ENCODE results near the gene TMEM43.

Gene TMEM43

DNA sequence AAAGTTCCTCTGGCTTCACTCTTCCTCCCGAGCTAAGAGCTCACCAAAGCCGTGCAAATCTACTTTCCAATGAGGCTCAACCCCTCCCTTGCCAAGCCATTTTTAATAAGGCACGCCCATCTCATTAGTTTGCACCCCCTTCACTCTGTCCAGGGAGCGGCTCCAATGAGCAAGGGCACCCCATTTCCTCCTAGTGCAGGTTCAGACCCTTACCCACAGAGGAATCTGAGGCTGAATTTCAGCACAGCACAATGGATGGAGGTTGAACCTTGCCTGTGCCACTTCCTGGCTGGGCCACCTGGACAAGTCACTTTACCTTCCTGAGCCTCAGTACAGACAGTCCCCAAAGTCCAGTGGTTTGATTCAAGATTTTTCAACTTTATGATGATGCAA is 28.1 kb downstream of the TMEM43 start:
- DNase-seq, result no peak

DNA sequence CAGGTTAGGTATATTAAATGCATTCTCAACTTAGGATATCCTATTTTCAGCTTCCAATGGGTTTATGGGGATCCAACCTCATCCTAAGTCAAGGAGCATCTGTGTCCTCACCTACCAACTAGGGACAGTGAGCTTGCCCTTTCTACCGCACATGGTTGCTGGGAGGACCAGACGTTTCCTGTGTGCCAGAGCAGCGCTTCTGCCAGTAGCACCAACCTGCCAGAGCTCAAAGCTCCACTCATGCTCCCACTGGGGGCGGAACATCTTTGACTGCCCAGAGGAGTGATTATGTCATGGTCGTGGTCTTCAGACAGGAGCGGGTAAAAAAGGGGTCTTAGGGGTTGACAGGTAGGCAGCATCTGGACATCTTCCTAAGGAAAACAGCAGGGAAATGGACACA is 28.8 kb downstream of the TMEM43 start:
- DNase-seq, result no peak

DNA sequence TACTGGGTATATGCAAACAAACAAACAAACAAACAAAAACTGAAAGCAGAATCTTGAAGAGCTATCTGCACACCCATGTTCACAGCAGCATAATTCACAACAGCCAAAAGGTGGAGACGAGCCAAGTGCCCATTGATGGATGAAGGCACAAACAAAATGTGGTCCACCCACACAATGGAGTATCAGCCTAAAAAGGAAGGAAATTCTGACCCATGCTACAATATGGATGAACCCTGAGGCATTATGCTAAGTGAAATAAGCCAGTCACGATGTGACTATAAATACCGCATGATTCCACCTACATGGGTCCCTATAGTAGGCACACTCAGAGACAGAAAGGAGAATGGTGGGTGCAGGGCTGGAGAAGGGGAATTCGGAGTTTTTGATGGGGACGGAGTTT is 29.4 kb downstream of the TMEM43 start:
- no peak for DNase-seq

DNA sequence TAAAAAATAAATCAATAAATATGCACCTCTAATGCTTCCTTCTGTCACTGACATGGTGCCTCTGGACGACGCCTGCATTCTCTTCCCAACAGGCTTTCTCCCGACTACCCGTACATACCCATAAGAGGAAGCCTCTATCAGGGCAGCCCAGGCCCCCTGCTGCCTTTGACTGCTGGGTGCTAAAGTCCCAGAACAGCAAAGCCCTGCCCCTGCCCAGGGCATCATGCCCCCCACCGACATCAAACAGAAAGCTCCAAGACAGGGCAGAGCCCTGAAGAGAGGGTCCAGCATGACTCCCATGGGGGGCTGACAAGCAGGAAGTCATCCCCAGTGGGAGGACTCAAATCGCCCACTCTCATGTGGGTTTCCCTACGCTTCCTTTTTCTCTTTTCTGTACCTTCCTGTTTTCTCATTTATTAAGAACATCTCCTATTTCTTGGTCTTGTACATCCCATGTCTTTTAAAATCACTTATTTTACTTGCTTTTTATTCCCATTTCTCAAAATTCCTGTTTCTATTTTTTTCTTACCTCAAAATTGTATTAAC is 30.1 kb downstream of the TMEM43 start:
- DNase-seq, result no peak

DNA sequence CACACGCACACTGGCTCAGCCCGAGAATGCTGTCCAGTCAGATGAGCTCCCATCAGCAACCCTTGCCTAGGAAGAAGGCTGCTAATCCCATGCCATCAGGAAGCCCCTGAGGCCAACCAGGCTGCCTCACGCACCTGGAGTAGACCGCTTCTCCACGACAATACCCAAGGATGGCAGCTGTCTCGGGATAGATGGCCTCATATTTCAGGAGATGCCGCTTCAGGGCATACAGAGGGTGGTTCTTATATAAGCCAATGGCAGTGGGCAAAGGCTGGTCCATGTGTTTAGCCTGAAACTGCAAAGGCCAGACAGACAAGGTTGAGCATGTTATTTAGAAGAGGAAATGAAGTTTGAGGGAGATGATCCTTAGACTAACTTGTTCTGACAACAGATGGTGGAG is 31.3 kb downstream of the TMEM43 start:
- DNase-seq, result no peak

DNA sequence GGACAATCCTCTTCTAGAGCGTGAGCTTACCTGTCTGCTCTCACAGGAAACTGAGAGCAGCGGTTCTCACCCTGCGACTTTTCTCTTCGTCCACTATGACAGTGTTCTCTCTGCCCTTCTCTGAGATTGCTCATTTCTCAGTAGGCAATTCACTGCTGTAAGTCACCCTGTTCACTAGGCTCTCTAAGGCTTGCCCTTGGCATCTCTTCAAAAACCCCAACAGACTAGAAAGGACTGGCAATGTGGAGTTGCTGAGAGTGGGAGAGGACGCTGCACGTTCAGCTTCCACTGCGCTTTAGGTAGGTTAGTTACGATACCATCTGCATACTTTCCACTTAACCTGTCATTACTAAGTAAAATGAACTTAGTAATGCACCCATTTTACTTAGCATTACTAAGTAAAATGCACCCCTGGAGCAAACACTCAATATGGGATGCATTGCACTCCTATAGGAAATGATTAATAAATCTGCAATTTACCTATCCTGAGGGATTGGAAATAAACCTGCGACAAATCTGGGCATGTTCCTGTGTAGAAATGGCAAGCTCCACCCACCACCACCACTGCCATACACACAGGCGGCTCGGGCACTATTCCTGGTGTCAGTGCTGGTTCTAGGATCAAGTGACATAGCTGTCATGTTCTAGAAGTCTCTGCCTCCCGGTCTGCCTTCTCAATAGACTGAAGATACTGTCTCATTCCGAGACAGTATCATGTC is 32.1 kb downstream of the TMEM43 start:
- DNase-seq, result no peak

DNA sequence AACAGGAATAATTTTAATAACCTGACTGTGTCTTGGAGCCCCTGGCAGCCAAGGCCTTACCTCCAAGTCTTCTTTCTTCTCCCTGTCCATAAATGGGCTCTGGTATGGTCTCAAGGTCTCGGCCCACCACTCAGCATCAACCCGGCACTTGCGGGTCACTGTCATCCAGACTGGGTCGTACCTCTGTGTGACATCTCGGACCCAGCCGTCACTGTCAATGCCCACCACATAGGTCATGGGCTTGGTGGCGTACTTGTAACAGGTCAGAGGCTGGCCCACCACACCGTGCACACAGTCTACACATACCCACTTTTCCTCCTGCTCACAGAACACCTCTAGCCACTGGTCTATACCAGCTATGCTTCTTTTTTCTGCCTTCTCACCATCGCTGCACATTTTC is 33.1 kb downstream of the TMEM43 start:
- DNase-seq, result no peak

DNA sequence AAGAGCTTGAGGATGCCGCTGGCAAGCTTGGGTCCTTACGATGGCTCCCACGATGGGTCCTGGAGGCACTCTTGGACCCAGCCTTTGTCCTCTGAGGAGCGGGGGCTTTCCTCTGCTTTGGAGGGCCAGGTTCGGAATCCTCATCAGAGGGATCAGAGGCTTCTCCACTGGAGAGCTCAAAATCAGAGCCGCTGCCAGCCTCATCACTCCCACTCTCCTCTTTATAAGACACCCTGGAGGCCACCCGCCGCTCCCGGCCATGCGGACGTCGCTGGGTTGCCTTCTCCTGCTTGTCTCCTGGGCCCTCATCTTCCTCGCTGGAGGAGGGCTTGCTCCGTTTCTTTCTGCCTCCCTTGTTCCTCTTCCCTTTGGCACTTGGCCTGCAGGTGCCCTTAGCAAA is 33.5 kb downstream of the TMEM43 start:
- DNase-seq, result no peak

DNA sequence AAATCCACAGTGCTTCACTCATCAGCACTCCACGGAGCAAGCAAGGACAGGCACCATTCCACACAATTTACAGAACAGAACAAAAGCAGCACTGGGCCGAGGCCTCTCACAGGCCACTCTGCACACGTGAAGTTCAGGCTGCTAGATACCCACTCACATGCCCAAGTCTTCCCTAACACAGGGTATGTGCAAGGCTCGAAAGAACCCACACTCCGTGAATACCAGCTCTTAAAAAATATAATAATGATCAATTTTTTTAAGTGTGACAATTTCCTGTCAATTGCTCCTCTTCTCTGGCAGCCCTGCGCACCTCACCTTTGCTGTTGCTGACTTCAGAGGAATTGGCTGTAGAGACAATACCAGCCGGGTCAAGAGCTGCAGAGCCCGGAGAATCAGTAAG is 34.6 kb downstream of the TMEM43 start:
- no peak for DNase-seq

DNA sequence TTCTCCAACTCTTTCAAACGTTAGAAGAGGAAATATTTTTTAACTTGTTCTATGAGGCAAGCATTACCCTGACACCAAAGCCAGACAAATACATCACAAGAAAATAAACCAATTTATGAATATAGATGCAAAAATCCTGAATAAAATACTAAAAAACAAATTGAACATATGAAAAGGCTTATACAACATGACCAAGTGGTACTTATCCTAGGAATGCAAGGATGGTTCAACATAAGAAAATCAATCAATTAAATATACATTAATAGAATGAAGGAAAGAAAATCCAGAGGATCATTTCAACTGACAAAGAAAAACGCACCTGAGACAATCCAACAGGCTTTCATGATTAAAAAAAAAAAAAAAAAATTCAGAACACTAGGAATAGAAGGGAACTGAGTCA is 36.4 kb downstream of the TMEM43 start:
- DNase-seq, result no peak

DNA sequence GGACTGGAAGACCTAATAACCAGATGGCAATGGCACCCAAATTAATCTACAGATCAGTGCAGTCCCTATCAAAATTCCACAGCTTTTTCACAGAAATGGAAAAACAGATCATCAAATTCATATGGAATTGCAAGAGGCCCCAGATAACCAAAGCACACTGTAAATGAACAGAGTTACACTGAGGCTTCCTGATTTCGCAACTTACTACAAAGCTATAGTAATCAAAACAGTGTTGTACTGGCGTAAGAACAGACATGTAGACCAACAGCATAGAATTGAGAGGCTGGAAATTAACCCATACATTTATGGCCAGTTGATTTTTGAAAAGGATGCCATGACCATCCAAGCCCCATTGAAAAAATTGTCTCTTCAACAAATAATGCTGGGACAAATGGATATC is 37.3 kb downstream of the TMEM43 start:
- DNase-seq, result no peak

DNA sequence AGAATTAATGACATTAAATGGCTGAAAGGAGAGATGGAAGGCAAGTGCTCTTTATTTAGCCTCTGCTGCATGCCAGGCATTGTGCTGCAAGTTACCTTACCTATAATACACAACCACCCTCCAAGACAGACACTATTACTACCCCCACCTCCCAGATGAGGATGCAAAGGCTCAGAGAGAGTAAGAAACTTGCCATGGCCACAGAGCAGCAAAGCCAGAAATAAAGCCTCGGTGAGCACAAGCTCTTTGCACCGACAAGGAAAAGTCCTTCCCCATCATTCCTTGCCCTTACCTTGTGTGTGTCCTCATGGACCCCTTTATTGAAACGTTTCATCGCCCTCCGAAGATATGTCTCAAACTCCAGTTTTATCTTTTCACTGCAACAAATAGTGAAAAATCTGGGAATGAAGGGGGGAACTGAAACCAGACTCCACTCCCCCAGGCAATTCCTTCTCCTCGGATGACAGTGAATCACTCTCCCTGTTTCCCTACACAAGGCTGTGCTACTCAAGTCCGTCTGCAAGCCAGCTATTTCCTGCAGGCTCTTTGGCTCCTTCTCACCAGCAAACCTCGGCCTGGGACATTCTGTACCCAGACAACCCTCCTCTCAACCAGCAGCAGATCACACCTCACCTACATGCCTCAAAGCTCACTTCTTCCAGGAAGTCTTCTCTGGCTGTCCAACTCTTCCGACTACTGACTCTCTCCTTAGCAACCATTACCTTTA is 42.2 kb downstream of the TMEM43 start:
- no peak for DNase-seq

DNA sequence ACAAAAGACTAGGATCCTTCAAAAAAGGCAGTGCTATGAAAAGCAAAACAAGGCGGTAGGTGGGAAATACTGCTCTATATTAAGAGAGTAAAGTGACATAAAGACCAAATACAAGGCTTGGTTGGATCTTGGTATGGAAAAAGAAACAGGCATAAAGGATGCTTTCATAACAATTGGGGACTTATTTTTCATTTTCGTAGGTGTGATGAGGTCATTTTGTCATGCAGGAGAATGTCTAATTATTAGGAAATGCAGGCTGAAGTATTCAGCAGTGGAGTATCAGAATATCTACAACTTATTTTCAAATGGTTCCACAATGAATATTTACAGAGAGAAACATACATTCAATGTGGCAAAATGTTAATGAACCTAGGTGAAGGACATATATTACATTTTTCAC is 44.6 kb downstream of the TMEM43 start:
- DNase-seq, result no peak

DNA sequence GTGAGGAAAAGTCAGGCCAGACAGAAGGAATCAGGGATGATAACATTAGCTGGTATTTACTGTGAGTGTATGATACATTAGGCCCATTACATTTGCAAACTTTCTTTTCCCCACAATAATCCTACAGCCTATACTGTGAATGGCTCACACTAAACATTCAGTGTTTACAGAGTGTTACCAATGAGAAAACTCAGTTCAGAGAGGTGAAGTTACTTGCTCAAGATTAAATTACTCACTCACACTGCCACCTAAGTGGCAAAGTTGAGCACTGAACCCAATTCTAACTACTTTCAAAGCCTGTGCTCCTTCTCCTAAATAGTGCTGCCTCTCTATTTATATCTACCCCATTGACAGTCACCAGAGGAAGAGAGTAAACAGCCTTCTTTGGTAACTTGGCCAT is 45.0 kb downstream of the TMEM43 start:
- no peak for DNase-seq

DNA sequence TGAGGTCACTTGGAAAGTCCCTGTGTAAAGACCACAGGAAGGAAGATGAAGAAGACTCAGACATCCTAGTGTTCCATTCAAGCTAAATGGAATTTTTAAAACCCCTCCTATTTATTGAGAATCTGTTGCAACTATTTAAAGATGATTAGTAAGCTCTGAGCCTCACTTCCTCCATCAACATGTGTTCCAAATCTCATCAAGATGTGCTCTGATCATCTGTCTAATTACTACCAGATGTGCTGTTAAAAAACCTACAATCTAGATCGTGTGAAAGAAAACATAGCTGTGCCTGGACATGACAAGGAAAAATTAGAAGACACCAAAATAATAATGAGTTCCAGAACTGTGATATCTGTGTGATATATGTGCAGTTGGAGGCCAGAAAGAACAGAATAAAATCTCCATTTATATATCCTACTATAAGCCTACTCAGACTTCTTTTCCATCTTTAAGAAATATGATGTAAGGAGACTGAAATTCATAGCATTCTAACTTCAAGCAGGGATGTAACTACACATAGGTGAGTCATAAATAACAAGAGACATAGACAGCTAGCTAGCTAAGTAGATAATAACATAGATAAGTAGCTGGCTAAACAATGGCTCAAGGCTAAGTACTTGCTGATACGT is 45.8 kb downstream of the TMEM43 start:
- no peak for DNase-seq

DNA sequence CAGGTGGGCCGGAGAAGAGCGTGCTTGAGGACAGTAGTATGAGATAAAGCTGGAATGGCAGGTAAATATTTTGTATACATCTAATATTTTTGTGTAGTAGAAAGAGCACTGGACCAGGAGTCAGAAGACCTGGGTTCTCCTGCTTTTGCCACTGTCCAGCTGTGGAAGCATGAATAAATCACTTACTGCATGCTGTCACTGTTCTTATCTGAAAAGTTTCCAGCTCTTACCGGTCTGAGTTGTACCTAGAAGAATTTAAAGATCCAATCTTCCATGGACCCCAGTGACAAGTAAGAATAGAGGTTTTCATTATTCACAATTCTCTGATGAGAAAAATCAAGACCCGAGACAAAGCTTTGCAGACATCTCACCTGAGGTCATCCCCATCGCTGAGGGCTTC is 47.6 kb downstream of the TMEM43 start:
- DNase-seq, result no peak

DNA sequence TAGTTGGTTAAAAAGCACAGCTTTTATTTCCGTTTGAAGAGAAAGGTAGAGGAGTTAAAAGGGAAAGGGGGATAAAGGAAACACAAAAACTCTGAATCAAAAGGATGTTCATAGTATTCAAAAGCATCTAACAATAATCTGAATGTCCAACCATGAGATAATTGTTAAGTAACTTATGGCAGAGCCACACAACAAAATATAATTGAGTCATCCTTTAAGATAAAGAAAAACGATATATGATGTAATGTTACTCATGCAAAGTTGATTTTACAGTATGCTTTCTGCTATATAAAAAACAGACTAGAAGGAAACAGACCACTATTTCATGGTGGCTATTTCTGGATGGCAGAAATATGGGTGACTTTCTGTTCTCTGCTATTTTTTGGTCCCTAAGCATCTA is 49.6 kb downstream of the TMEM43 start:
- DNase-seq, result no peak

DNA sequence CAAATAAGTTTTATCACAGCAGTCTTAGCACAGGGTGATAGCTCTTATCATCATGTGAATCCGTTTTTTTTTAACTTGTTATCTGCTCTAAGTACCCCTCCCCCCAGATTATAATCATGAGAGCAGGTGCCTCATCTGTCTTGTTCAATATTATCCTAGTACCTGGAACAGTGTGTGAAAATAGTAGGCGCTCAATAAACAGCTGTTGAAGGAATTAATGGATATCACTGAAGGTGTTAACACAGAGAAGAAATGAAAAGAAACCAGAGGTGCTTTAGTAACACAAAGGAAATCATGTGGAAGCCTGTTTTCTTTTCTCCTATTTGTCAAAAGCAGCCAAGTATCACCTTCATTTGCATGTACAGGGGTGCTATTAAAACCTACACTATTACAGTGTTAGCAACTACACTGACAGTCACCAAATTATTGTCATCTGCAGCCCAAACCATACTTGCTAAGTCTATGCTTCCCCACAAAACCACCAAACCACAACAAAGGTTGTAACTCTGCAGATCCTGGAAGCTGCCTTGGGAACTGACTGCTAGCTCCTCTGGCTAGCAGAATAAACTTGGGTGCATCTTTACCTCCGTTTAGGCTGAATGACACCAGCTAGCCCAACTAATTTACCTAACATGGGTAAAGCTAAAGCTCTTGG is 50.7 kb downstream of the TMEM43 start:
- DNase-seq, result no peak

DNA sequence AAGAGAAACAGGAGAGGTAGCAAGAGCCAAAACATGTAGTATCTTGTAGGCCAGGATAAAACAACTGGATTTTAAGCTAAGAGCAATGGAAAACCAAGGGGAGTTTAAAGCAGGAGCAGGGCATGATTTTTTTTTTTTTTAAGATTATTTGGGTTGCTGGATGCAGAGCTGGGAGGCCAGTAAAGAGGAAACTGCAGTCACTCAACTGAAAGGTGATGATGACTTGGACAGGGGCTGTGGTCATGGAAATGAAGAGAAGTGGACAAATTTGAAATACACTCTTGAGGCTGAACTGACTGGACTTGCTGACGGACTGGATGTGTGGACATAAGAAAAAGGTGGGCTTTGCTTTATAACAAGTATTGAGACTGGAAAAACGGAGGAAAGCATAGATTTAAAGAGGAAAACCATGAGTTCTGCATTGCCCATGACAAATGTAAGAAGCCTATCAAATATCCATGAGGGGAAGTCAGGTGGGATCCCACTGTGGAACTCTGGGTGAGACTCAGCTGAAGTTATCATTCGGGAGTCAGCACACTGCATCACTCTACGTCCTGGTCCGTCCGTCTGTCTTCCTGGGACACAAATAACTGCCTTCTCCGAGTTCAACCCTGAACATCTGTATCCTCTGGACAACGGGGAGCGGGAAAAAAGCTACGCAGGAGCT is 52.9 kb downstream of the TMEM43 start:
- DNase-seq, result no peak

DNA sequence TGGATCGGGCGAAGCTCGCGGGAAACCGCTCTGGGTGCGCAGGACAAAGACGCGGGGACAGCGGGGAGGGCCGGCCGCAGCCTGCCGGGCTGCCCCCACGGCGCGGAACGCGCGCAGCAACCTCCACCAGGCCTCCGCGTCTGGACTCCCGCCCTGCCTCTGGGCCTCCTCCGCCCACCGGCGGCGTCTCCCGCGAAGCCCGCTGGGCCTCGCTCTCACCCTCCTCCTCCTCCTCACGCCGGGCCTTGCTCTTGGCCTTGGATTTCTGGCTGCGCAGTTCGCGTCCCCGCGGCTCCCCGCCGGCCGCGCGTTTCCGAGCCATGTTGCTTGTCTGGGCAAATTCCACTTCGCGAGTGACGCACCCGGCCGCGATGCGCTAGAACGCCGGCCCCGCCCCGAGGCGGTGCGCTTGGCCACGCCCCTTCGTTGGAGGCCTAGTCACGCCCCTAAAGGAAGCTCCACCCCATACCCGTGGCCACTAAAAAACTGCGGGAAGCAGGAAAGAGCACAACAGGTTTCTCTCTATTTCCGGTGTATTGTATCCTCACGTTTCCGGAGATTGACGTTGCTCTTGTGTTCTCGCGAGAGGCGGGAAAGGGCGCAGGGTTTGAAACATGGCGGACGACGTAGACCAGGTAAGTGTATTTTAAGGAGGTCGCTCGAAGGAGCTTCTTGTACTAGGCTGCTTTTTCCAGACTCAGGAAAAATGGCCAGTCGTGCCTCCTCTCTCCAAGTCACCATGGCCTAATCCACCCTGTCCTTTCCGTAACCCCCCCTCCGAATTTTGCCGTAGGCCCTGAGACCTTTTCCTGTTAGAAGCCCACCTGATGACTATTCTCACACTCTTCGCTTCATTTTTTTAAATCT is 53.6 kb downstream of the TMEM43 start, which contains the start of the genes LSM3 and XPC:
Gene LSM3 (plus strand): TSS at position 571 of the 867 bp plus-strand sequence. CDS start 44 bp downstream, at position 615.
Gene XPC (minus strand): TSS at position 355 of the 867 bp plus-strand sequence. CDS start 33 bp downstream, at position 322.
- peak; percentile 88 for DNase-seq

DNA sequence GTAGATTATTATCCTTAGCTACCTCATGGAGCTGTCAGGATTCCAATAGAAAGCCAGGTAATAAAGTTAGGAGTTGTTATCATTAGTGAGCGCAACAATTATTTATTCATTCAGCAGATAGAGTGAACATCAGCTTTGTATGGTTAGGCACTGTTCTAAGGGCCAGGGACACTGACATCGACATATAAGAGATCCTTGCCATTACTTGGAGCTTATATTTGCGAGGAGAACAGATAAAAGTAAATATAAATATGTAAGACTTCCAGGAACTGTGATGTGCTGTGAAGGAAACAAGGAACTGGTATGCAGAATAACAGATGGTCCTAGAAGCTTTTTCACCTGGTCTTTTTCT is 54.2 kb downstream of the TMEM43 start:
- DNase-seq, result no peak

DNA sequence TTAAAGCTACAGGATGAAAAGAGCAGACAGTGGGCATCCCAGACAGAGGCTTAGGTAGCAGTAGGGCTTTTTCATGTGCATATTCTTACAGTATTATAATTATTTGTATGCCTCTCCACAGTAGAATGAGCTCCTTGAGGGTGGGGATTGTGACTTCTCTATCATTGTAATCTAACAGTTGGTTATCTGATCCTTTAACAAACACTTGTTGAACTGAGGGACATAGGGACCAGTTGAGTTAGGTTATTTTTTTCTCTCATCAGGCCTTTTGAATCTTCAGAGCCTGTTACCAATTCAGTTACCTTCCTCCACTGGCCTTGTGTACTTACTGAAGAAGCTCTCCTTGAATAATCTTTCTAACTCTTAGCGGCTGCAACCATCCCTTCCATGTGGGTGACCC is 54.9 kb downstream of the TMEM43 start:
- no peak for DNase-seq
